ENCODE data around the gene ENTPD5.

Gene ENTPD5

GRCh38 chr14:74064883-74065282 lies 45.8 kb upstream of the ENTPD5 start:
- TF ChIP-seq SNAI2 (CRISPR knock-in tag; IDR thresholded peaks at IDR 0.05) = no peak
- TF ChIP-seq PPARA (CRISPR knock-in tag; IDR thresholded peaks at IDR 0.05; ENCODE audit: borderline replicate concordance) = no peak
- TF ChIP-seq CSDC2 (CRISPR knock-in tag; IDR thresholded peaks at IDR 0.05) = no peak
- TF ChIP-seq ISL1 (CRISPR knock-in tag; IDR thresholded peaks at IDR 0.05) = no peak
- TF ChIP-seq ZNF565 (CRISPR knock-in tag; conservative IDR thresholded peaks at IDR 0.05; ENCODE audit: low read depth) = no peak
- no peak for TF ChIP-seq ARNTL (CRISPR knock-in tag; IDR thresholded peaks at IDR 0.05; ENCODE audit: borderline replicate concordance, low read depth)
- no peak for TF ChIP-seq TOX (CRISPR knock-in tag; IDR thresholded peaks at IDR 0.05; ENCODE audit: borderline replicate concordance)
- TF ChIP-seq OSR1 (CRISPR knock-in tag; IDR thresholded peaks at IDR 0.05) = no peak
- no peak for TF ChIP-seq POU6F1 (CRISPR knock-in tag; IDR thresholded peaks at IDR 0.05; ENCODE audit: borderline replicate concordance, low read depth)
- TF ChIP-seq ZC3H10 (CRISPR knock-in tag; IDR thresholded peaks at IDR 0.05) = no peak
- TF ChIP-seq TCF4 (CRISPR knock-in tag; IDR thresholded peaks at IDR 0.05; ENCODE audit: borderline replicate concordance) = no peak
- no peak for TF ChIP-seq PATZ1 (CRISPR knock-in tag; IDR thresholded peaks at IDR 0.05; ENCODE audit: borderline replicate concordance)
- no peak for TF ChIP-seq ZFP30 (CRISPR knock-in tag; IDR thresholded peaks at IDR 0.05)
- no peak for TF ChIP-seq BACH2 (CRISPR knock-in tag; IDR thresholded peaks at IDR 0.05; ENCODE audit: borderline replicate concordance)
- no peak for TF ChIP-seq CSRNP3 (CRISPR knock-in tag; IDR thresholded peaks at IDR 0.05)
- no peak for TF ChIP-seq ESRRG (CRISPR knock-in tag; IDR thresholded peaks at IDR 0.05)
- TF ChIP-seq ZNF8 (CRISPR knock-in tag; IDR thresholded peaks at IDR 0.05) = no peak
- no peak for TF ChIP-seq GLIS3 (CRISPR knock-in tag; IDR thresholded peaks at IDR 0.05)
- no peak for ATAC-seq

- TF ChIP-seq ARNTL (CRISPR knock-in tag; IDR thresholded peaks at IDR 0.05; ENCODE audit: borderline replicate concordance, low read depth) (no peak), ISL1 (CRISPR knock-in tag; IDR thresholded peaks at IDR 0.05) (no peak), ZC3H10 (CRISPR knock-in tag; IDR thresholded peaks at IDR 0.05) (no peak), OSR1 (CRISPR knock-in tag; IDR thresholded peaks at IDR 0.05) (no peak), RARB (CRISPR knock-in tag; IDR thresholded peaks at IDR 0.05) (no peak), PPARA (CRISPR knock-in tag; IDR thresholded peaks at IDR 0.05; ENCODE audit: borderline replicate concordance) (no peak), ZNF8 (CRISPR knock-in tag; IDR thresholded peaks at IDR 0.05) (no peak), TCF4 (CRISPR knock-in tag; IDR thresholded peaks at IDR 0.05; ENCODE audit: borderline replicate concordance) (no peak)
- TF ChIP-seq, protein P1, sequence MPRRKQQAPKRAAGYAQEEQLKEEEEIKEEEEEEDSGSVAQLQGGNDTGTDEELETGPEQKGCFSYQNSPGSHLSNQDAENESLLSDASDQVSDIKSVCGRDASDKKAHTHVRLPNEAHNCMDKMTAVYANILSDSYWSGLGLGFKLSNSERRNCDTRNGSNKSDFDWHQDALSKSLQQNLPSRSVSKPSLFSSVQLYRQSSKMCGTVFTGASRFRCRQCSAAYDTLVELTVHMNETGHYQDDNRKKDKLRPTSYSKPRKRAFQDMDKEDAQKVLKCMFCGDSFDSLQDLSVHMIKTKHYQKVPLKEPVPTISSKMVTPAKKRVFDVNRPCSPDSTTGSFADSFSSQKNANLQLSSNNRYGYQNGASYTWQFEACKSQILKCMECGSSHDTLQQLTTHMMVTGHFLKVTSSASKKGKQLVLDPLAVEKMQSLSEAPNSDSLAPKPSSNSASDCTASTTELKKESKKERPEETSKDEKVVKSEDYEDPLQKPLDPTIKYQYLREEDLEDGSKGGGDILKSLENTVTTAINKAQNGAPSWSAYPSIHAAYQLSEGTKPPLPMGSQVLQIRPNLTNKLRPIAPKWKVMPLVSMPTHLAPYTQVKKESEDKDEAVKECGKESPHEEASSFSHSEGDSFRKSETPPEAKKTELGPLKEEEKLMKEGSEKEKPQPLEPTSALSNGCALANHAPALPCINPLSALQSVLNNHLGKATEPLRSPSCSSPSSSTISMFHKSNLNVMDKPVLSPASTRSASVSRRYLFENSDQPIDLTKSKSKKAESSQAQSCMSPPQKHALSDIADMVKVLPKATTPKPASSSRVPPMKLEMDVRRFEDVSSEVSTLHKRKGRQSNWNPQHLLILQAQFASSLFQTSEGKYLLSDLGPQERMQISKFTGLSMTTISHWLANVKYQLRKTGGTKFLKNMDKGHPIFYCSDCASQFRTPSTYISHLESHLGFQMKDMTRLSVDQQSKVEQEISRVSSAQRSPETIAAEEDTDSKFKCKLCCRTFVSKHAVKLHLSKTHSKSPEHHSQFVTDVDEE (CRISPR knock-in tag; IDR thresholded peaks at IDR 0.05) = no peak
- no peak for ATAC-seq
These were observed 45.3 kb upstream of the ENTPD5 start for GRCh38 chr14:74064426-74064825.

- ATAC-seq = no peak
These were observed 43.7 kb upstream of the ENTPD5 start for GRCh38 chr14:74062809-74063150.

More at GRCh38 chr14:74062809-74063150, 43.7 kb upstream of the ENTPD5 start:
- no peak for TF ChIP-seq CSRNP3 (CRISPR knock-in tag; IDR thresholded peaks at IDR 0.05)
- TF ChIP-seq ESRRG (CRISPR knock-in tag; IDR thresholded peaks at IDR 0.05) = no peak
- TF ChIP-seq ZC3H10 (CRISPR knock-in tag; IDR thresholded peaks at IDR 0.05) = no peak
- no peak for TF ChIP-seq ZNF70 (CRISPR knock-in tag; IDR thresholded peaks at IDR 0.05)
- no peak for TF ChIP-seq RARB (CRISPR knock-in tag; IDR thresholded peaks at IDR 0.05)
- no peak for TF ChIP-seq ZNF8 (CRISPR knock-in tag; IDR thresholded peaks at IDR 0.05)
- TF ChIP-seq POU6F1 (CRISPR knock-in tag; IDR thresholded peaks at IDR 0.05; ENCODE audit: borderline replicate concordance, low read depth) = no peak
- TF ChIP-seq CSDC2 (CRISPR knock-in tag; IDR thresholded peaks at IDR 0.05) = no peak
- no peak for TF ChIP-seq GLIS3 (CRISPR knock-in tag; IDR thresholded peaks at IDR 0.05)
- TF ChIP-seq ZNF565 (CRISPR knock-in tag; conservative IDR thresholded peaks at IDR 0.05; ENCODE audit: low read depth) = no peak
- TF ChIP-seq TOX (CRISPR knock-in tag; IDR thresholded peaks at IDR 0.05; ENCODE audit: borderline replicate concordance) = no peak
- TF ChIP-seq ARNTL (CRISPR knock-in tag; IDR thresholded peaks at IDR 0.05; ENCODE audit: borderline replicate concordance, low read depth) = no peak
- no peak for TF ChIP-seq OSR1 (CRISPR knock-in tag; IDR thresholded peaks at IDR 0.05)
- TF ChIP-seq TCF4 (CRISPR knock-in tag; IDR thresholded peaks at IDR 0.05; ENCODE audit: borderline replicate concordance) = no peak
- no peak for TF ChIP-seq SNAI2 (CRISPR knock-in tag; IDR thresholded peaks at IDR 0.05)
- no peak for TF ChIP-seq ISL1 (CRISPR knock-in tag; IDR thresholded peaks at IDR 0.05)
- TF ChIP-seq ZFP3 (CRISPR knock-in tag; IDR thresholded peaks at IDR 0.05) = no peak
- no peak for TF ChIP-seq BACH2 (CRISPR knock-in tag; IDR thresholded peaks at IDR 0.05; ENCODE audit: borderline replicate concordance)

Data from SK-N-SH treated with all-trans-retinoic acid at 6 μM for 48 hours (cell line).